GM19372 (cell line): Measurements from ENCODE around the gene PTEN.

Experiments
- ATAC-seq: cut with Tn5 transposase; IDR thresholded peaks from one replicate; pipeline ENCODE4 v1.9.1; 2021; ENCODE audit warnings: mild to moderate bottlenecking, low read depth, moderate library complexity; ENCODE audit not compliant: unreplicated experiment

PTEN gene

DNA sequence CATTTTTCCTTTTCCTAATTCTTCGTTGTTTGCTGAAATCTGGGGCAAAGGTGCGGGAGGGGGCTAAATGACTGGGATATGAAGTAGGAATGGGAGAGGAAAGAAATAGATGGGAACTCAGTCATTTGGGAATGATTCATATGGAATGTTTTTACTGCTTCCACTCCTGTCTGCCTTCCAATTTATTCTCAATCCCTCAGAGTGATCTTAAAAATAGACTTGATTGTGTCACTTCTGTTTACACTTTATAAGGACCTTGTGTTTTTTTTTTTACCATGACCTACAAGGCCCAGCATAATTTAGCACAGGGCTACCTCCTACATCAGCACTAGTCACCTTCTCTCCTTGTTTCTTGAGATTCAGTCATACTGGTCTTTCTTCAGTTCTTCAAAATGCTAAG lies 97.9 kb downstream of the PTEN start:
- no peak for ATAC-seq

DNA sequence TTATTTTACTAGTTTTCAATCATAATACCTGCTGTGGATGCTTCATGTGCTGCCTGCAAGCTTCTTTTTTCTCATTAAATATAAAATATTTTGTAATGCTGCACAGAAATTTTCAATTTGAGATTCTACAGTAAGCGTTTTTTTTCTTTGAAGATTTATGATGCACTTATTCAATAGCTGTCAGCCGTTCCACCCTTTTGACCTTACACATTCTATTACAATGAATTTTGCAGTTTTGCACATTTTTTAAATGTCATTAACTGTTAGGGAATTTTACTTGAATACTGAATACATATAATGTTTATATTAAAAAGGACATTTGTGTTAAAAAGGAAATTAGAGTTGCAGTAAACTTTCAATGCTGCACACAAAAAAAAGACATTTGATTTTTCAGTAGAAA lies 103.0 kb downstream of the PTEN start:
- ATAC-seq: no peak

GRCh38 chr10:87973635-87974034 lies 110.2 kb downstream of the PTEN start:
- no peak for ATAC-seq

DNA sequence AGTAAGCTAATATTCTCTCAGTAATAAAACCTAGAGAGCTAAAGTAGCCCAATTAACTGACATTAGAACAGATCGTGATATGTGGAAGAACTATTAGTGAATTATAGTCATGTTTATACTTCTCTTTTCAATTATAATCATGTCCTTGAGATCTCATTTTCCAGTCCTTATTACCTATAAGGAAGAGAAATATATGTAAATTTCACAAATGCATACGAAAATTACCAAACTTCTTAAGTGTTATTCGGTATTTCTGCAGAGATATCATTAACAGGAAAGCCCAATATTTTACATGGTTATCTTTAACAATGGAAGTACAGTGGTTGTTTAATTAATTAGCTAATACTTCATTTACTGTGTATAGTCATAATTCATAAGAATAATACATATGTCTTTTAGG lies 110.7 kb downstream of the PTEN start:
- no peak for ATAC-seq

DNA sequence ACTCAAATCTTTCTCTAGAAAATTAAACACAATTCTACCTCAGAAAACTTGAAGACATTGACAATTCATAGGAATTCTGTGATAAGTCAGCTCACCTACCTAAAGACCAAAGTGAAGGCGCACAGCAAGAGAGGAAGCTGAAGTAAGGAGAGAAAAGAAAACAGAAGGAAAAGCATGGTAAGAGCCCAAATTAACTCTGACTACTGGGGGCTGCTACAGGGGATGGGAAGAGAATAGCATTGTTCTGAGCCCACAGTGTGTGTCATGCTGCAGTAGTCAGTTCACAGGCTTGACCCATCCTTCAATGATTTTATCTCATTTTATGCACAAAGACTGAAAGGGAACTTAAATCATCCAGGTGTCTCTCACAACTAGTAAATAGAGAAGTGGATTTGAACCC lies 111.3 kb downstream of the PTEN start:
- ATAC-seq: no peak

DNA sequence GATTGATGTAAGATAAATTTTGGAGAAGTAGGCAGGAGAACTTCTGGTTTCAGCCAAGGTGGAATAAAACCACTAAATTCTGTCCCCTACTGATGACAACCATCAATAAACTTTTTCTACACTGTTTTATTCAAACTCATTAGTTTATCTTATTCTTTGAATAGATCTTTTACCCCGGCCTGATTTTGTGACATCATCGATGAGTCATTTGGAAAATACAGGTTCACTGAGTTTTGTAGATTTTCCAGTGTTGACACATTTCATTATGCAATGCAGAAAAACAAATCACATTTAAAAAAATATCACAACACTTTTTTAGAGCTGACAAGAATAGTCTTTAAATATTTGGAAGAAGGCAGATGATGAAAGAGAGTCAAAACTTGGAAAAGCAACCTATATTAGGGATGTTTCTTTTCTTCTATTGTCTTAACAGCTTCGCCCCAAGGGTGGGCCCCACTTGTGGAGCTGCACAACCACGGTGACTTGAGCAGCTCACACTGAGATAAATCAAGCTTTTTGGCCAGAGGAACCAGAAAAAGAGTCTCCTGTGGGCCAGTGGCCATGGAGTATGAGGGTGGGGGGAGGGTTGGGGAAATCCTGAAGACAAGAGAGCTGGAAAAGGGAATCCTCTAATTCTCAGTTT lies 112.8 kb downstream of the PTEN start:
- no peak for ATAC-seq

- no peak for ATAC-seq
Measured at GRCh38 chr10:87978166-87978565, 114.7 kb downstream of the PTEN start.

- ATAC-seq: no peak
Measured at GRCh38 chr10:87979847-87980246, 116.4 kb downstream of the PTEN start.

GRCh38 chr10:87983716-87984115 lies 120.3 kb downstream of the PTEN start:
- no peak for ATAC-seq

DNA sequence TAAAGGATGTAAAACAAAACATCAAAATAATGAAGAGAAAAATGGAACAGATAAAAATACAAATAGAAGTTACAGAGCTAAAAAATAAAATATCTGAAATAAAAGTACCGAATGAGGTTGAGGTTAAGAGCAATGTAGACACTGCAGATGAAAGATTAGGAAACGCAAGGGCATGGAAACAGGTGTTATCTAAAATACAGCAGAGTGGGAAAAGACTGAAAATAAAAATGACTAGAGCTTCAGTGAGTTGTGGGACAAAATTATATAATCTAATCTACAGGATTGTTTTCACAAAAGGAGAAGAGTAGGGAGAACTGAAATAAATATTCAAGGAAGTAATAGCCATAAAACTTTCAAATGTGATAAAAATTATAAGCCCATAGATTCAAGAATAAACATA lies 123.8 kb downstream of the PTEN start:
- ATAC-seq: no peak

- ATAC-seq: no peak
Measured at GRCh38 chr10:87991946-87992345, 128.5 kb downstream of the PTEN start.

DNA sequence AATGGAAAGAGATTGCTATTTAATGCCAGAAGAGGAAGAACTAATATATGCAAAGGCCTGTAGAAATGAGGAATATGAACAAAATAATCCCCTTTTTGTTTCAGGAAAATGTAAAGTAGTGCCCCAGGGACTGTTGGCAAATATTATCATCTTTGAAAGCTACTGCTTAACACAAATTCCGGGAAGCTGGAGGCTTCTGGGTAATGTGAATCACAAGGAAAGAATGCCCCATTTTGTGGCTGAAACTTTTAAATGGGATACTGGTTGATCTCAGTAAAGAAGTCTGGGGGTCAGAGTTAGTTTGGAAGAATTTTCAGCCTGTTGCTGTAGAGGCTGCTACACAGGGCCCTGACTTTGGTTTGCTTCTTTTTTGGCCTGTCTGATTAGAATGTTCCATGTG lies 141.0 kb downstream of the PTEN start:
- ATAC-seq: no peak

DNA sequence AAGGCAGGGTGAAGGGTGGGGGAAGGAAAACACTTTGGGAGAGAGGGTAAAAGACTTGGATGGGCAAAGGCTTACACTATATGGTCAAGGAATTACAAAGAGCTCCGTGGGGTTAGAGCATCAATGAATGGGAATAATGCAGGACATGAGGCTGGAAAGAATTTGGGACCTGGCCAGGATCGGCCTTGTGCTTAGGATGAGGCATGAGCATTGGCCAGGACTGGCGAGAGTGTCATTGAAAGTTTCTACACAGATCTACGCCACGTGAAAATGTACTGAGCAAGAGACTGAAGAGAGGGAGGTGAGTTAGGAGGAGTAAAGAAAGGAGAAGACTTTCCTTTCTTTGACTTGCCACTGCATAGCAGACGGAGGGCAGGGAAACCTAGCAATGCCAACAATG lies 142.8 kb downstream of the PTEN start:
- ATAC-seq: no peak

DNA sequence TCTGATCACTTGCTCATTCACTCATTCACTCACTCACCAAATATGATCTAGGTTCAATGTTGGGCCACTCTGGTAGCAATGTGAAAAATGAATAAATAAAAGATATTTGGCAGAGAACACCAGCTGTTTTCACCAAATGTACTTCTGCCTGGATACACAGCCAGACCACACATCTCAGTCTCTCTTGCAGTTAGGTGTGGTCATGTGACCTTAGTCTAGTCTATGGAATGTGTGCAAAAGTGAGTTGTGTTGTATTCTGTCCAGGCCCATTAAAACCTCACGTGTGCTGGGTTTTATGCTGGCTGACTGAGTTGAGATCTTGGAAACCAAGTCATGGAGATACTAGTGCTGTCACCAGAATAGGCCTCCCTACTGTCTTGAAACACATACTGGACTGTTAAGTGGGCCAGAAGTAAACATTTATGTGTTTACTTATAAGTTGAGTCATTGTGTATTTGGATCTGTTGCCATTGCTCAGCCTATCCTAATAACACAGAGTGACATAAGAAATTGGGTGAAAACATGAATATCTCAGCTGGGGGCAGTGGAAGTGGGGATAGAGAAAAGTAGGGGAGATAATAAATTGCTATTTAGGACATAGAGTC lies 145.5 kb downstream of the PTEN start:
- ATAC-seq: no peak

GRCh38 chr10:88012641-88013040 lies 149.2 kb downstream of the PTEN start:
- ATAC-seq: no peak

GRCh38 chr10:88017781-88018180 lies 154.4 kb downstream of the PTEN start:
- ATAC-seq: no peak

DNA sequence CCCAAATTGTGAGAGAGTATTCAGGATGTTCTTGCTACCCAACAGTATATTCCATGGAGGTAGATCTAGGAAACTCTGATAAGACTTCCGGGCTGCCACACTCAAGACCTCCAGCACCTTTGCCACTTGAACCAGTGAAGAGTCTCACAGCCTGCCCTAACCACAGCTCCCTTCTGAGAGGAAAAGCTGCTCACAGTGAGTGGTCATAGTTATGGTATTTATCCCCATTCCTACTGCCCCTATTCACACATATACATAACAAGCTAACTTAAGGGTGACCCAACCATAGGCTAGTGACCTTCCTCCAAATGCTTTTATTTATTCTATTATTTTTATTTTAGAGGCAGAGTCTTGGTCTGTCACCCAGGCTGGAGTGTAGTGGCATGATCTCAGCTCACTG lies 156.3 kb downstream of the PTEN start:
- ATAC-seq: no peak
